C4-2B (cell line): Measurements from ENCODE around the gene PRXL2A.

ENCODE experiments used
- H3K27ac ChIP-seq: fragments of 450-650 bp; 2 replicates; pipeline ENCODE4 v1.5.1; 2017
- CTCF ChIP-seq: fragments of 450-650 bp; conservative IDR thresholded peaks from 2 replicates; pipeline ENCODE4 v1.5.1; 2017; ENCODE audit warnings: mild to moderate bottlenecking
- ZFX ChIP-seq: fragments of 450-650 bp; IDR thresholded peaks from 2 replicates; pipeline ENCODE4 v1.6.1; 2017

The PRXL2A gene

GRCh38 chr10:80380185-80380584 lies 28.2 kb upstream of the PRXL2A start:
- no peak overlapping the region for H3K27ac ChIP-seq
- TF ChIP-seq ZFX = no peak
- no peak for TF ChIP-seq CTCF

DNA sequence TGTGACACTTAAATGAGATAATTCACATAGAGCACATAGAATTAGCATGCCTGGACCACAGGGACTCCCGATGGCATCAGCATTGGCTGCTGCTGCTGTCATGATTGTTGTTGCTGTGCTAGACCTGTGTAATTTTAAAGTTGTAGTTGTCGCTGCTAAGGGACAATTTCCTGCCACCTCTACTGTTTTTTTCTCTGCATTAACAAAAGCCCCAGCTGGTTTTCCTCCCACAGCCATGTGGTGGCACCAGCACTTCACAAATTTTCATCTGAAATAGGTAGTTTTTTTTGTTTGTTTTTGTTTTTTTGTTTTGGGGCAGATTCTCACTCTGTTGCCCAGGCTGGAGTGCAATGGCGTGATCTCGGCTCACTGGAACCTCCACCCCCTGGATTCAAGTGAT lies 25.4 kb upstream of the PRXL2A start:
- no peak overlapping the region for H3K27ac ChIP-seq
- no peak for TF ChIP-seq ZFX
- TF ChIP-seq CTCF = peak; percentile 78

- H3K27ac ChIP-seq = no peak overlapping the region
- TF ChIP-seq ZFX = no peak
- no peak for TF ChIP-seq CTCF
Measured at GRCh38 chr10:80390740-80391139, 17.6 kb upstream of the PRXL2A start.

- H3K27ac ChIP-seq = no peak overlapping the region
- no peak for TF ChIP-seq ZFX
- TF ChIP-seq CTCF = no peak
Measured at GRCh38 chr10:80392250-80392649, 16.1 kb upstream of the PRXL2A start.

- no peak overlapping the region for H3K27ac ChIP-seq
- no peak for TF ChIP-seq CTCF
- TF ChIP-seq ZFX = no peak
Measured at GRCh38 chr10:80394358-80394916, 13.9 kb upstream of the PRXL2A start.

DNA sequence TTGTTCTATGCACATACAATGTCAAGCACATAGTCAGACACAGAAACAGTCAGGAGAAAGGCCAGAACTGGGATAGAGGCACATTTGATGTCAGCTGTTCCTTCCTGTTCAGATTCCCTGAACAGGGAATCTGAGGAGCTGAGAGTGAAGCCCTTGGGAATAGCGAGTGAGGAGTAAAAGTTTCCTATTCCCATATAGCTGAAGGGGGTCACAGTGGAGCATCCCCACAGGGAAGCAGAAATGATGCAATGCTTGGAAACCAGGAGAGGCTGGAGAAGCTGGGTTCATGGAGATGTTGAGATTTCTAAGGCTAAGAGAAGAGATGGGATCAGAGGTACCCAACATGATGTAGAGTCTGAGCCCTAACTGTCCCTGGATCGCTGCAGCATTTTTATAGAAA lies 11.3 kb upstream of the PRXL2A start:
- H3K27ac ChIP-seq = no peak overlapping the region
- TF ChIP-seq CTCF (no peak), ZFX (no peak)

DNA sequence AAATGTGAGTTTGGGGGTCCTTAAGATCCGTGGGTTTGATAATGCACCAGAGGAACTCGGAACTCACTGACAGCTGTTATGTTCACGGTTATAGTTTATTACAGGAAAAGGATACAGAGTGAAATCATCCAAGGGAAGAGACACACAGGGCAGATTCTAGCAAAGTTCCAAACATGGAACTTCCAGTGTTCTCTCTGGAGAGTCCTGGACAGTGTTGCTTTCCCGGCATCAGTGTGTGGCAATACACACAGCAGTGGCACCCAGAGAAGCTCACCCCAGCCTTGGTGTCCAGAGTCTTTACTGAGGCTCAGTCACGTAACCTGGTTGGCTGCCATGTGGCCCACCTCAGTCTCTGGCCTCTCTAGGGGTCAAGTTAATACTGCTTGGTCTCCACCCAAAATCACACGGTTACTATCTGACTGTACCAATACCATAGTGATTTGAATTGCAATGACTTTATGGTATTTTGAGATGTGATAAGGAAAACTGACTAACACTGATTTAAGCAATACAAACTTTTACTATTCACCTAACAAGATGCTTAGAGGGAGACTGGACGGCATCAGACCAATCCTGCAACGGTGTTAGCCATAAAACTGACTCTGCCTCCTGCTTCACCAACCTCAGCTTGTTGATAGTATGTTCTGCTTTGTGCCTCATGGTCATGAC lies 8.1 kb upstream of the PRXL2A start:
- H3K27ac ChIP-seq = no peak overlapping the region
- TF ChIP-seq ZFX (no peak), CTCF (no peak)
